GM18861 (cell line): Measurements from ENCODE around the gene P2RY6.

Source experiments
- ATAC-seq: cut with Tn5 transposase; IDR thresholded peaks from one replicate; pipeline ENCODE4 v1.9.1; 2021; ENCODE audit not compliant: unreplicated experiment

The P2RY6 gene

DNA sequence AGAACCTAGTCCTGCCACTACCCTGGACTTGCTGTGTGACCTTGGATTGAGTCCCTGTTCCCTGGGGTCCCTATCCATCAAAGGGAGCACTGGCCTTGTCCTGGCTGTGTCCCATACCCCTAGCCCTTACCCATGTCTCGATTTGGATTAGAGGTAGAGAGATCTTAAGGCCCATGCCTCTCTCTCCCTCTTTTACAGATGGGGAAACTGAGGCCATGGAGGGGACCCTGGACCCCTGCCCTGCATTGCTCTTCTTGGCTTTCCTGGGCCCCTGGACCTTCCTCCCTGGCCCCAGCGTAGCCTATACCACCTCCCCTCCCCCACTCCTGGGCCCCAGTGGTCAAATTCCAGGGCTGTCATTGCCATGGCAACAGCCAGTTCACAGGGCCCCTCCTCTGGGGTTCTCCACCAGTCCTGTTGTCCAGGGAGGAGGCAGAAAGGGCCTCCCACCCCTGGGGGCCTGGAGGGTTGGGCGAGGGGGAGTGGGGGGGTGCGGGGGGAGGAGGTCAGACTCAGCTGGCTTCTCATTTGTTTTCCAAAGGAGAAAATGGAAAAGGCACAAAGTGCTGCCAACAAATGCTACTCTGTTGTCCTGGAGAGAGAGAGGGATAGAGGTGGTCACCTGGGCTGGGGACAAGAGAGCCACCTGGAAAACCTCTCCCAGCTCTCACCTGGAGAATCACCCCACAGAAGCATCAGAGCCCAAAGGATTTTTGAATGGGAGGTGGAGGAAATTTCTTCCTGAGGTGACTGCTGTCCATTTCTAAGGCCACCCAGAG, 59.2 kb downstream of the P2RY6 start:
- no peak for ATAC-seq

DNA sequence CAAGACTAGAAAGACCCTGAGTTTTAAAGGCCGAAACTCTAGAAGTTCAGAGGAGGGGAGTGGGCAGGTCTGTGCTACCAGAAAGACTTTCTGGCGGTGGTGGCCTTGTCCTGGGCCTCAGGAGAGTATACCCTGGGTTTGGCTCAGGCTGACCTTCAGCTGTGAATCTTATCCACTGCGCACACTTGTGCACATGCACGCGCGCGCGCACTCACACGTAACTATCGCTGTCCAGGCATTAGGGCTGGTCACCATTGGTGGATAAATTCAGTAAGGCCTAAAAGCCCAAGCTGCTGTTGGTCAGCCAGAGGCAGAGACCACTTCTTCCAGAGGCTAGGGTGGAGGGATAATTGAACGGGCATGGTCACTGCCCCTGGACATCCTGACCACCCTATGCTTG, 61.0 kb downstream of the P2RY6 start:
- no peak for ATAC-seq

DNA sequence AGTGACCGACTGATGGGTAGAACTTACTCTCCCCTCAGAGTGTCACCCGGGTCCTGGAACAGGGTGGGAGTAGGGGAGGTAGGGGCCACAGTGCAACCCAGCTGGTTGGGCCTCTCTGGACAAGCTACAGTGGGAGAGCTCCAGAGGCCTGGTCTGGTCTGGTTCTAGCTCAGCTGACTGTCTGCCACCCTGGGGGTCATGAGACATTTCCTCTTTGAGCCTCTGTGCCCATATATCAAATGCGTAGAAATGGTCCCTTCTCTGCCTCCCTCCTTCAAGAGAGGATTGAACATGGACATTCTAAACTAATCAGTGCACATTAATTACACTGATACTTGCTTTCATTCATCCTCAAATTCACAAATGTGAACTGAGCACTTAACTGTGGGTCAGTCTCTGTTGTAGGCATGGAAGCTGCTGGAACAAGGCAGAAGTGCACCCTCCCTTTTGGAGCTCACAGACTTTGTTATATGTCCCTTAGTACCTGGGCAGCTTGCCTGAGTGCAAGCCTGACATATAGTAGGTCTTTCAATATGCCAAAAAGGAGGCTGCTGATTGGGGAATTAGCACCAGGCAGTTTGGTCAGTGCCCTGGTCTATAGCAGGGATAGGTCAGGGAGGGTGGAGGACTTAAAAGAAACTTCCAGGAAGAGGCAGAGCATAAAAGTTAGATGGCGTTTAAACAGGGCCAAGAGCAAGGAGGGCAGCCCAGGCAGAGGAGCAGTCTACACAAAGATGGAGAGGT, 61.7 kb downstream of the P2RY6 start:
- ATAC-seq, result no peak

DNA sequence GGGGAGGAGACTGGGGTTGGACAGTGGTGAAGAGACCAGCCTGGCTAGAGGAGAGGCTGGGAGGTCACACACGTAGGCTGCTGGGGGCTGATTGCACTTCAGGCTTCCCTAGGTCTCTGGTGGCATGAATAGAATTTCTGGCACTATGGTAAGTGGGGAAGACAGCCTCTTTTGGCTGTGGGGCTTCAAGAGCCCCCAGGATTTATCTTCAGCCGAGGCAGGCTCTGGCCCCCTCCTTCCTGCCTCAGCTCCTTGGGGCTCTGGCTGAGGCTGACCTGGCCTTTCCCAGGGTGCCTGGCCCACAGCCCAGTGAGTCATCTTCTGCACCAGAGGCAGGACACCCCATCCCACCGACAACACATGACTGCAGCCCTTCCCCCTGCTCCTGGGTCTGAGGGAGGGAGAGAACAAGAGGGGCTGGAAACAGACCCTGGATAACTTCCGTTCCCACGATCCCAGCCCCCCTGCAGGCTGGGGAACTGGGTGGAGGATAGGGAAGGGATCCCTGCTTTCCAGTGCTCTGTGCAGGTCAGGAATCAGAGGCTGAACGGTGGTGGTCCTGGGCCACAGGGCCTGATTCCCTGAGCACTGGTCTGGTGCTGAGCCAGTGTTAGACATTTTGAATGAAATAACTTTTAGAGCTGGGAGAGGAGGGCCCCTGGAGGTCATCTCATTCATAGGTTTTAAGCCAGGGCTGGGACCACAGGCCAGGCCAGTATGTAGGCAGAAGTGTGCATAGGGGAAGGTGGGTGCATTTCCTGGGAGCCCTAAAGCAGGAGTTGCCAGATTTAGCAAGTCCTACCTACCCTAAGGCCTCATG, 62.5 kb downstream of the P2RY6 start:
- no peak for ATAC-seq

DNA sequence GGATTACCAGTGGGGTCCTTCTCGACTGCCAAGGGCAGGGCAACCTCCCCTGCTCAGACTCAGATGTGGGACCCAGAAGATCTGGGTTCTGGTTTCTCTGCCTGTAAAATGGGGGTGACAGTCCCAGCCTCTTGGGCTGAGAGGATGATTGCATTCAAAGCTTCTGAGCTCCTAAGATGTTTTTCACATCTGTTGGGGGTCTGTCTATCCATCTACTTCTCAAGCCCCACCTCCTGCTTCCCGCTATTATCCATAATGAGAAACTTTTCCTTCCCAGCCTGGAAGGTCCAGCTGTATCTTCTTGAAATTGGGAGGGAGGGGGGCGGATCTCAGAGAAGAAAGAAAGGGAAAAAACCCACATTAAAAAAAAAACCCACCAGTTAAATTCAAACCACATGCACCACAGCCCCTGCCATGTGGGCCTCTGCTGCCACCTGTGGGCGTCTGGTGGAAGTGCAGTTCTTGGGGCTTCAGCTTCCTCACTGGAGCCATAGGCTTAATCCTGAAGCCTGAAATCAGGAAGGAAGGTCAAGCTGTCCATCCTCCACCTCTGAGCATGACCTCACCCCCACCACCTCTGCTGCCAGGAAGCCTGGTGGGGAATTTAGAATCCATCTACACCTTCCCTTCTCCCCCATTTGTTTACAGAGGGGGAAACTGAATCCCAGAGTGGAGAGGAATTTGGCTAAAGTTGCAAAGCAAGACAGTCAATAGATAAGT, 63.2 kb downstream of the P2RY6 start:
- ATAC-seq, result no peak

DNA sequence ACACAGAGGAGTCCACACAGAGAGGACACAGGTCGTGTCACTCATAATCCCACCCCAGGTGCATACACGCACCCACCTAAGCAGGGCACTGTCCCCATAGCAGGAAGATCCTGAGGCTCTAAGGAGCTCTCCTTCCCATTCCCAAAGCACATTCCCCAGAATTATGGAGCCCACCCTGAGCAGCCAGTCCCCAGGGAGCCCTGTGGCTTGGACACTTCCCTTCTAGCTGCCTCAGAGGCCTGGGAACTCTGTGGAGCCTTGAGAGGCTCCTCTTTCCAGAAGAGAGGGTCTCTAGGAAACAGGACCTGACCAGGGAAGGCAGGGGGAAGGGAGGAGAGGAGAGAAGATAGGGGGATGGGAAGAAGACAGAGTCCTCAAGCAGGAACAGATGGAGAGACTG, 65.7 kb downstream of the P2RY6 start:
- ATAC-seq, result no peak

DNA sequence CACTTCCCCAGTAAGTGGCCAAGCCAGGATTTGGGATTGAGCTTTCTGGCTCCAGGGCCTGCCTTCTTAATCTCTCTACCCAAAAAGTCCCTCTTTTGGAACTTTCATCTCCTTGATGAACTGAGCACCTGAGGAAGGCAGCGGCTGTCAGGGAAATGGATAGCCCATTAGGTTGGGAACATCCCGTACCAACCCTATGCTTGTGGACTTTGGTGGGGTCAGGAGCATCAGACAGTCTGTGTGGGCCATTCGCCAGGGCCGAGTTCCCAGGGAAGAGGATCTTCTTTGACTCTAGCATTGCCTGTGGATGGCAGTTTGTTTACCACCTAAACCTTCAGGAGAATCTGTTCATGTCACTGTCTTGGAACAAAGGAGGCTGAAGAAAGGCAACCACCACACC, 66.1 kb downstream of the P2RY6 start:
- ATAC-seq, result no peak

DNA sequence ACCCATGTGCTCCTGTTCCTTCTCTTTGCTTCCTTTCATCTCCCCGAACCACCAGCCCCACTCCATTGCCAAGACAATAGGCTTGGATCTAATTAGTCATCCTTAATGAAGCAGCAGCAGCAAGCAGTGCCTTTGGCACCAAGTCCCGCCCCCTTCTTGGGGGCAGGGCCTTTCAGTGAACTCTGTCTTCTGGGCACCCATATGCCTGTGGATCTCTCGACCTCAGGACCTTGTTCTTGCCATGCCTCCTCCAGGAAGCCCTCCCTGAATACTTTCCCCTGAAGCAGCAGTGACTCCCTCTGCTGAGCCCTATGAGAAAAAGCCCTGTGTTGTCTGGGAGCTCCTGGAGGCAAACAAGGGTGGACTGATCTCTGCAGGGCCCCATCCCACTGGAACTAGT, 68.0 kb downstream of the P2RY6 start:
- no peak for ATAC-seq

DNA sequence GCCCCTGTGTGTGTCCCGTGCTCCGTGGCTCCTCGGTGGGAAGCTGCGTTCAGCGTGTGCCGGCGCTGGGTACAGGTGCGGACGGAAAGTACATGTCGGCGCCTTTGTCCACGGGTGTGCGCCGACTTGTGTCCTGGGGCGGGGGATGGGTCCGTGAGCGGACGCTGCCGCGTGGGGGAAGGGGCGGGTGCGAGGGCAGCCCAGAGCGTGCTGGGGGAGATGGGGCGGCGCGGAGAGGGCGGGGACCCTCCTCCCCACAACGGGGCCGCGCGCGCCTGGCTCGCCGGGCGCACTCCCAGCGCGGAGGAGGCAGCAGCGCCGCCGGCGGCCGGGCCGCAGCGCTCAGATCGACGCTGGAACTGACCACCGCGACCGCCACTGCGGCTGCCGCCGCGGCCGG, 70.5 kb downstream of the P2RY6 start:
- ATAC-seq, result no peak

DNA sequence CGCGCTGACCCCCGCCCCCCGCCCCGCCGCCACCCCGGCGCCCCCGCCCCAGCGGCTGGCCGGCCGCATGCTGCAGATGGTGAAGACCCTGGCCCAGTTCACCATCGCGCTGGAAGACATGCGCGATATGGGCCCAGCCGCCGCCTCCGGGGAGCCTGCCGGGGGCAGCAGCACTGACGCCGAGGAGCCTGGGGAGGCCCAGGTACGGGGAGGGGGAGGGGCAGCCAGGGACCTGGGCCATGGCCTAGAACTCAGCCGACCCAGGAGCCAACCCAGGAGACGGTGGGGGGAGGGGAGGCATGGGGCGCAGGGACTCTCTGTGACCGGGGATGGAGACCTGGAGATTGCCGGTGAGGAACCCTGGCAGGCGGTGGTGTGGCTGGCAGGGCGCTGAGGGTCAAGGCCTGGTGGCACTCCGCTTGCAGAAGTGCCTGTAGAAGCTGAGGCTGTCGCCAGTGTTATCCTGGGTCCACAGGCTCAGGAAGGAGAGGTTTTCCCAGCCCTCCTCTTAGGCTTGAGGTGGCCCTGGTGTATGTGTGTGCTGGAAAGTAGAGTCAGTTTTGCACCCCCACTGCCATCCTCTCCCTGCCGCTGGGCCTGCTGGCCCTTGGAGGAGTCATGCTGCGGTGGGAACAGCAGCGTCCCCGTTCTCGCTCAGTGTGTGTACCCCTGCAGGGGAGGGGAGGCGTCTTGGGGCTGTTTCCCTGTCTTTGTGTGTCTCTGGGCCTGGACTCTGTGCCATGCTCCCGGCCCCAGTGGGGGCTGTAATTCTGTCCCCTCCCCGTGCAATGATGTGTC, 71.1 kb downstream of the P2RY6 start:
- no peak for ATAC-seq

DNA sequence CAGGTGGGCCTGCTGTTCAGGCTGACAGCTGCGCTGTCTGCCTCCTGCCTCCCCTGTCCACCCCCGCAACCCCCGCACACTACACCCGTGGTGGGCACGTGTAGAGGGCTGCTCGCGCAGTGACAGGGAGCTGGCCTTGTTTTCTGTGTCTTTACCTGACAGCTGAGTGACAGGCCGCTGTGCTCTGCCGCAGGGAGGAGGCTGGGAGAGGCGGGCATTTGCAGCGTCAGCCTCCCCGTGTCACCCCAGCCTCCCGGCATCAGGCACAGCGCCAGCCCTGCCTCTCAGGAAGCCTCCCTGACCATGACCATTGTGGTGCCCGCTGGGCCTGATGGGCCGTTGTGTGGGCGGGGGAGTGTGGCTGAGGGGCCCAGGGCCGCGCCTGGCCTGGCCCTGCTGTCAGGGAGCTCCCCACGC, 72.1 kb downstream of the P2RY6 start:
- ATAC-seq, result no peak

DNA sequence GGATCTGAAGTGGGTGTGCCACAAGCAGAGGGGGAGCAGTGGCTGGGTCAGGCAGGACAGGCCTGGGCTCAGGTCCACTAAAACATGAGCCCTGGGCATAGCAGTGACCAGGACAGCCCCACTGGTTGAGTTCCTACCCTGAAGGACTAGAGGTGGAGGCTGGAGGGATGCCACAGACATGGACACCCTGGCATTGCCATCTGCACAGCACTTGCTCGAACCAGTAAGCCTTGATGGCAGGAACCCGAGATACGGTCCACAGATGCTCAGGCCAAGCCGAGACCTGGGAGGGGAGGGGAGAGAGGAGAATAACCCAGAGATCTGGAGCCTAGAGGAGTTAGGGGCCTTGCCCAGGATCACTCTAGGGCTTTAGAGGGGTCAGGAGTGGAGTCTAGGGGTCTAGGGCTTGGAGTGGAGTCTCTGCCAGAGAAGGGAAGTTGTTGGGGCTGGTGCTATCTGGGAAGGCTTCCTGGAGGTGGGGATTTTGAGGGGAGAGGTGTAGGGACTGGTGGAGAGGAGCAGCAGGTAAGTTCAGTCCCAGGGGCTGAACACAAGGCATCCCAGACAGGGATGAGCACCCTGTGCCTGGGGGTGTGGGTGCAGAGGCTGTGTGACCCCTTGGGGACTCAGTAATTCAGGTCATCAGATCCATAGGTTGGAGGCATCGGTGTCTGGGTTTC, 73.5 kb downstream of the P2RY6 start:
- ATAC-seq, result no peak

DNA sequence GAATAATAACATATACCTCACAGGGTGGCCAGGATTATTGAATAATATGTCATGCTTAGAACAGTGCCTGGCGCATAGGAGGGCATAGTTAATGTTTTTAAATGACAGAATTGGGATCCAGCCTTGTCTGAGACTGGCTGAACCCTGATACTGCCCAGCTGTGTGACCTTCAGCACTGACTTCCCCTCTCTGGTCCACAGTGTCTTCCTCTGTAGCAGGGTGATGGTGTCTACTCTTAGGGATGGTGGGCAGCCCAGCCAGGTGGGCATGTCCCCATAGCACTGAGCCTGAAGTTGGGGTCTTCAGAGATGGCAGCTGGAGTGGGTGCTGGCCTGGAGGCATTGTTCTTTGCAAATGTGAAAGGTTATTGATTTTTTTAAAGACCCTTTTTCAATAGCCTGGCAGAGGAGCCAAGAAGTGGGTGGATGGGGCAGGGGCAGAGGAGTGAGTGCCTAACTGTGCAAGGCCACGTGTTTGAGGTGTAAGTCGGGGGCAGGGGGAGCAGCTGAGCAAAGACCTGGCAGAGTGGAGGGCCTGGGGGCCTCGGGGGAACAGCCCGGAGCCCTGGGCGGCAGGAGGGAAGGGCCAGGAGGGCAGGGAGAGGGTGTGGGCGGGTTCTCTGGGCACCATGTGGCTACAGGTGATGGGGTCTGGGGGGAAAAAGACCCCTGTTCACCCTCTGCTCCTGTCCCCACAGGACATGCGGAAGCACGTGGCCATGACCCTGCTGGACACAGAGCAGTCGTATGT, 74.2 kb downstream of the P2RY6 start:
- ATAC-seq, result no peak

DNA sequence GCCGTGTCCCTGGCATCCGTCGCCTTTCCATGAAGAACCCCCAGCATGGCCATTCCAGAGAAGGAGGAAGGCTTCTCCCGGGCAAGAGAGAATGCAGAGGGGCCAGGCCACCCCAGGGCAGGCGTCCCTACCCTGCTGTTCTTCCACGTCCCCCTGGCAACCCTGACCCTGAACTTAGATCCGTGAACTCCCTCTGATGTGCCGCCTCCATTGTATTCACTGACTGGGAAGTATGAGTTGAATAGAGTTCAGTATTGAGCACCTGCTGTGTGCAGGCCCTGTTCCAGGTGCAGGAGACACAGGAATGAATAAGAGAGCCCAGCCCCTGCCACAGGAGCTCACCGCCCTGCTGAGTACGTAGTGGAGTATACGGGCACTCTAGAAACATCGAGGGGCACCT, 74.9 kb downstream of the P2RY6 start:
- no peak for ATAC-seq
